ENCODE data around the gene CTSH. TPM values are rescaled to one million over a fixed set of nuclear protein-coding genes. Genes with fewer than 3 reads are reported as not detected.
A peak's percentile ranks its signal among the peaks of the same experiment; 100 is the strongest.

The CTSH gene
- total and polyA plus RNA-seq, 7 experiments from 2014 or later, result 8.4 to 98.4 (median 11.4) TPM

GRCh38 chr15:78922527-78922926 lies 22.3 kb downstream of the CTSH start:
- Mint-ChIP-seq H3K36me3 (peaks cover 0 to 20% (median 4%) of the 10 kb centered on the region in 5 donors), H3K4me1 (peaks cover 0 to 6% (median 0%) of the 10 kb centered on the region in 7 donors), H3K9me3 (no peaks in the 10 kb centered on the region), H3K27me3 (no peaks in the 10 kb centered on the region), H3K4me3 (no peak overlapping the region), H3K27ac (no peak overlapping the region)
- DNase-seq (no peak), ATAC-seq (no peak)
- no peaks in the 10 kb centered on the region for H3K27me3 ChIP-seq (ENCODE audit: control insufficient read depth in 2 of 2, insufficient read depth in 2 of 2, low read length in 2 of 2)
- H3K4me1 ChIP-seq (ENCODE audit: control insufficient read depth in 2 of 2, insufficient read depth in 2 of 2, low read length in 2 of 2), result no peaks in the 10 kb centered on the region
- H3K27ac ChIP-seq (ENCODE audit: low read depth, low read length), result no peak overlapping the region
- H3K9me3 ChIP-seq (ENCODE audit: control insufficient read depth in 2 of 3, low read length in 3 of 3), result no peaks in the 10 kb centered on the region
- H3K4me3 ChIP-seq (ENCODE audit: low read length), result no peak overlapping the region
- H3K36me3 ChIP-seq (ENCODE audit: control insufficient read depth in 2 of 3, insufficient read depth in 3 of 3, low read length in 3 of 3), result peaks cover 5 to 49% (median 16%) of the 10 kb centered on the region in 3 experiments
- POLR2A ChIA-PET, result no interaction called here
- CTCF ChIA-PET, result no interaction called here
- intact Hi-C loops (cut with micrococcal nuclease), result no loop called here

GRCh38 chr15:78921940-78922339 lies 22.9 kb downstream of the CTSH start:
- H3K27ac Mint-ChIP-seq, result no peak overlapping the region
- no peaks in the 10 kb centered on the region for H3K9me3 Mint-ChIP-seq
- peaks cover 0 to 6% (median 2%) of the 10 kb centered on the region in 7 donors for H3K4me1 Mint-ChIP-seq
- no peak overlapping the region for H3K4me3 Mint-ChIP-seq
- no peaks in the 10 kb centered on the region for H3K4me1 ChIP-seq (ENCODE audit: control insufficient read depth in 2 of 2, insufficient read depth in 2 of 2, low read length in 2 of 2)
- peaks cover 0 to 14% (median 4%) of the 10 kb centered on the region in 5 donors for H3K36me3 Mint-ChIP-seq
- no peak overlapping the region for H3K4me3 ChIP-seq (ENCODE audit: low read length)
- H3K36me3 ChIP-seq (ENCODE audit: control insufficient read depth in 2 of 3, insufficient read depth in 3 of 3, low read length in 3 of 3), result peaks cover 6 to 49% (median 16%) of the 10 kb centered on the region in 3 experiments
- ChIA-PET CTCF (no interaction called here), POLR2A (no interaction called here)
- H3K27ac ChIP-seq (ENCODE audit: low read depth, low read length), result no peak overlapping the region
- intact Hi-C loops (cut with micrococcal nuclease), result no loop called here
- no peaks in the 10 kb centered on the region for H3K27me3 ChIP-seq (ENCODE audit: control insufficient read depth in 2 of 2, insufficient read depth in 2 of 2, low read length in 2 of 2)
- DNase-seq (no peak), ATAC-seq (no peak)
- no peaks in the 10 kb centered on the region for H3K27me3 Mint-ChIP-seq
- H3K9me3 ChIP-seq (ENCODE audit: control insufficient read depth in 2 of 3, low read length in 3 of 3), result no peaks in the 10 kb centered on the region

DNA sequence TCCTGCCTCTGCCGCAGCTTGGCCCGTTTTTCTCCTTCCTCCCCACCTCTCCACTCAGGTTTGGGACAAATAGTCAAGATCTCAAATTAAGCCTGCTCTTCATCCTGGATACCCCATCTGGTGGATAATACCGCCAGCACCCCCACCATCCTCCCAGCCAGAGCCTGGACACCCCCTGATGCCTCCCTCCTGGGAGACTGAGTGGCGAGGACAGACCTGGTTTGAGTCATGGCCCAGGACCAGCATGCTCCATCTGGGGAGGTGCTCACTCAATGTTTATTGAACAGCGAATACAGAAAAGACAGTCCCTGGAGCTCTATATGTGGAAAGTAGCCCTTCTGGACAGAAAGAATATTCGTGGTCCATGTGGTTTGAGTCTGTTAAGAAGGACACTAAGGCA lies 23.3 kb downstream of the CTSH start:
- Histone ChIP-seq H3K27me3 (ENCODE audit: control insufficient read depth in 2 of 2, insufficient read depth in 2 of 2, low read length in 2 of 2) (no peaks in the 10 kb centered on the region), H3K4me1 (ENCODE audit: control insufficient read depth in 2 of 2, insufficient read depth in 2 of 2, low read length in 2 of 2) (no peaks in the 10 kb centered on the region), H3K9me3 (ENCODE audit: control insufficient read depth in 2 of 3, low read length in 3 of 3) (no peaks in the 10 kb centered on the region), H3K36me3 (ENCODE audit: control insufficient read depth in 2 of 3, insufficient read depth in 3 of 3, low read length in 3 of 3) (peaks cover 6 to 49% (median 16%) of the 10 kb centered on the region in 3 experiments), H3K27ac (ENCODE audit: low read depth, low read length) (no peak overlapping the region), H3K4me3 (ENCODE audit: low read length) (no peak overlapping the region)
- intact Hi-C loops (cut with micrococcal nuclease), result no loop called here
- Mint-ChIP-seq H3K36me3 (peaks cover 0 to 11% (median 4%) of the 10 kb centered on the region in 5 donors), H3K27me3 (no peaks in the 10 kb centered on the region), H3K4me3 (no peak overlapping the region), H3K9me3 (no peaks in the 10 kb centered on the region), H3K27ac (no peak overlapping the region), H3K4me1 (peaks cover 0 to 6% (median 4%) of the 10 kb centered on the region in 7 donors)
- DNase-seq (no peak), ATAC-seq (no peak)
- ChIA-PET CTCF (no interaction called here), POLR2A (no interaction called here)

DNA sequence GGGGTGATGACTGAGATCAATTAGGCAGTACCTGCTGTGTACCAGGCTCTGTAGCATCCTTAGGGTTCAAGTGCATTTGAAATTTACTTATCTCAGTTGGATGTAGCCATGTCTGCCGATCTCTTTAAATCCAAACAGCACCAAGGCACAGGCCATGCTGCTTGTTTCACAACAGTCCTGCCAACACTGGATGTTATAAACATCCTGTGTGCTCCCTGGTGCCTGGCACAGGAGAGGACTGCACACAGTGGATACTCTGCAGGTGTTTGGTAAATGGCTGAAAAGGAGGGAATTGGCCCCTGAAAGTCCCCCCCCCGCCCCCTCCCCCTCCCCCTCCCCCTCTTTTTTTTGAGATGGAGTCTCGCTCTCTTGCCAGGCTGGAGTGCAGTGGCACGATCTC lies 27.0 kb downstream of the CTSH start:
- ChIA-PET CTCF (no interaction called here), POLR2A (no interaction called here)
- H3K4me1 Mint-ChIP-seq, result peaks cover 0 to 15% (median 3%) of the 10 kb centered on the region in 7 donors
- no peak overlapping the region for H3K27ac ChIP-seq (ENCODE audit: low read depth, low read length)
- H3K27ac Mint-ChIP-seq, result no peak overlapping the region
- ATAC-seq, result no peak
- H3K27me3 ChIP-seq (ENCODE audit: control insufficient read depth in 2 of 2, insufficient read depth in 2 of 2, low read length in 2 of 2), result no peaks in the 10 kb centered on the region
- no peaks in the 10 kb centered on the region for H3K4me1 ChIP-seq (ENCODE audit: control insufficient read depth in 2 of 2, insufficient read depth in 2 of 2, low read length in 2 of 2)
- no peaks in the 10 kb centered on the region for H3K9me3 ChIP-seq (ENCODE audit: control insufficient read depth in 2 of 3, low read length in 3 of 3)
- no peak for DNase-seq
- peaks cover 0 to 7% (median 4%) of the 10 kb centered on the region in 5 donors for H3K36me3 Mint-ChIP-seq
- H3K4me3 Mint-ChIP-seq, result no peak overlapping the region
- intact Hi-C loops (cut with micrococcal nuclease), result no loop called here
- H3K27me3 Mint-ChIP-seq, result no peaks in the 10 kb centered on the region
- H3K36me3 ChIP-seq (ENCODE audit: control insufficient read depth in 2 of 3, insufficient read depth in 3 of 3, low read length in 3 of 3), result peaks cover 6 to 69% (median 16%) of the 10 kb centered on the region in 3 experiments
- peaks cover 0 to 1% (median 0%) of the 10 kb centered on the region in 11 donors for H3K9me3 Mint-ChIP-seq
- H3K4me3 ChIP-seq (ENCODE audit: low read length), result no peak overlapping the region

GRCh38 chr15:78916088-78916487 lies 28.8 kb downstream of the CTSH start:
- H3K27ac ChIP-seq (ENCODE audit: low read depth, low read length), result no peak overlapping the region
- H3K4me1 ChIP-seq (ENCODE audit: control insufficient read depth in 2 of 2, insufficient read depth in 2 of 2, low read length in 2 of 2), result no peaks in the 10 kb centered on the region
- H3K36me3 Mint-ChIP-seq, result peaks cover 4 to 13% (median 12%) of the 10 kb centered on the region in 5 donors
- H3K4me3 ChIP-seq (ENCODE audit: low read length), result no peak overlapping the region
- H3K9me3 Mint-ChIP-seq, result peaks cover 0 to 1% (median 0%) of the 10 kb centered on the region in 11 donors
- ChIA-PET CTCF (no interaction called here), POLR2A (no interaction called here)
- peaks cover 0 to 25% (median 5%) of the 10 kb centered on the region in 7 donors for H3K4me1 Mint-ChIP-seq
- no peaks in the 10 kb centered on the region for H3K27me3 ChIP-seq (ENCODE audit: control insufficient read depth in 2 of 2, insufficient read depth in 2 of 2, low read length in 2 of 2)
- H3K27me3 Mint-ChIP-seq, result no peaks in the 10 kb centered on the region
- no peak for ATAC-seq
- intact Hi-C loops (cut with micrococcal nuclease), result no loop called here
- no peak for DNase-seq
- H3K36me3 ChIP-seq (ENCODE audit: control insufficient read depth in 2 of 3, insufficient read depth in 3 of 3, low read length in 3 of 3), result peaks cover 2 to 55% (median 3%) of the 10 kb centered on the region in 3 experiments
- H3K27ac Mint-ChIP-seq, result no peak overlapping the region
- H3K9me3 ChIP-seq (ENCODE audit: control insufficient read depth in 2 of 3, low read length in 3 of 3), result no peaks in the 10 kb centered on the region
- H3K4me3 Mint-ChIP-seq, result no peak overlapping the region

GRCh38 chr15:78915341-78916087 lies 29.3 kb downstream of the CTSH start:
- H3K27me3 ChIP-seq (ENCODE audit: control insufficient read depth in 2 of 2, insufficient read depth in 2 of 2, low read length in 2 of 2), result no peaks in the 10 kb centered on the region
- no peaks in the 10 kb centered on the region for H3K4me1 ChIP-seq (ENCODE audit: control insufficient read depth in 2 of 2, insufficient read depth in 2 of 2, low read length in 2 of 2)
- no peak overlapping the region for H3K4me3 ChIP-seq (ENCODE audit: low read length)
- no peaks in the 10 kb centered on the region for H3K9me3 ChIP-seq (ENCODE audit: control insufficient read depth in 2 of 3, low read length in 3 of 3)
- DNase-seq (no peak), ATAC-seq (peak; percentile 85)
- Mint-ChIP-seq H3K4me1 (peaks cover under 1 to 30% (median 5%) of the 10 kb centered on the region in 7 donors), H3K9me3 (peaks cover 0 to 1% (median 0%) of the 10 kb centered on the region in 11 donors), H3K4me3 (no peak overlapping the region), H3K27me3 (no peaks in the 10 kb centered on the region), H3K27ac (peak overlapping the region in 2 of 9 donors; percentile 25 to 29), H3K36me3 (peaks cover 4 to 13% (median 11%) of the 10 kb centered on the region in 5 donors)
- CTCF ChIA-PET, result no interaction called here
- POLR2A ChIA-PET, result no interaction called here
- no peak overlapping the region for H3K27ac ChIP-seq (ENCODE audit: low read depth, low read length)
- H3K36me3 ChIP-seq (ENCODE audit: control insufficient read depth in 2 of 3, insufficient read depth in 3 of 3, low read length in 3 of 3), result peaks cover 0 to 59% (median 3%) of the 10 kb centered on the region in 3 experiments
- intact Hi-C loops (cut with micrococcal nuclease), result no loop called here

Data from naive thymus-derived CD4-positive, alpha-beta T cell (primary cell).